Keratinocyte (primary cell): Measurements from ENCODE around the gene MAGI2.

Experiments used
- EZH2 ChIP-seq: IDR thresholded peaks from one replicate; pipeline ENCODE4 v1.6.1; 2012; ENCODE audit warnings: inconsistent platforms, mild to moderate bottlenecking, low read length, moderate library complexity
- TF ChIP-seq, protein P1 (sequence below), 3 experiments: IDR thresholded peaks in 1 of 3; conservative IDR thresholded peaks in 1 of 3; optimal IDR thresholded peaks in 1 of 3; 2 replicates in 2 of 3; 3 replicates in 1 of 3; pipeline versions ENCODE3 to v1.5.1; 2011; ENCODE audit warnings: low read length in 3 of 3, mild to moderate bottlenecking in 3 of 3, moderate library complexity in 2 of 3, control low read depth in 1 of 3, inconsistent platforms in 1 of 3; ENCODE audit not compliant: insufficient read depth in 2 of 3; ENCODE audit errors: extremely low read depth in 1 of 3

DNA sequence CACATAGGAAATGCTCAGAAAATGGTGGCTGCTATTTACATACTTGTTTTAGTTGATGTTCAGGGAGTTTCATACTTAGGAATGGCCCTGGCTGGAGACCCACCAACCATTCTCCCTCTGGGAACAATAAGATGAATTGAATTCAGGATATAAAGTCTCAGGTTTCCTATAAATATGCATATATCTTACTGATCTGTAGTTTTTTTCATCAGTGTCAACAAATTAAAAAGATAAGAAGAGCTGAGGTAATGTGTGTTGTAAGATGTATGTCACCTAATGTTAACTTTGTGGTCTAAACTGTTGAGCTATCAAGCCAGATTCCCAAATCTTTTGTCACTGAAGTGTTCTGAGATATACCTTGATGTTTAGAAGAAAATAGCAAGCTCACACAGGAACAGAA, 457.5 kb downstream of the MAGI2 start:
- TF ChIP-seq, protein P1, sequence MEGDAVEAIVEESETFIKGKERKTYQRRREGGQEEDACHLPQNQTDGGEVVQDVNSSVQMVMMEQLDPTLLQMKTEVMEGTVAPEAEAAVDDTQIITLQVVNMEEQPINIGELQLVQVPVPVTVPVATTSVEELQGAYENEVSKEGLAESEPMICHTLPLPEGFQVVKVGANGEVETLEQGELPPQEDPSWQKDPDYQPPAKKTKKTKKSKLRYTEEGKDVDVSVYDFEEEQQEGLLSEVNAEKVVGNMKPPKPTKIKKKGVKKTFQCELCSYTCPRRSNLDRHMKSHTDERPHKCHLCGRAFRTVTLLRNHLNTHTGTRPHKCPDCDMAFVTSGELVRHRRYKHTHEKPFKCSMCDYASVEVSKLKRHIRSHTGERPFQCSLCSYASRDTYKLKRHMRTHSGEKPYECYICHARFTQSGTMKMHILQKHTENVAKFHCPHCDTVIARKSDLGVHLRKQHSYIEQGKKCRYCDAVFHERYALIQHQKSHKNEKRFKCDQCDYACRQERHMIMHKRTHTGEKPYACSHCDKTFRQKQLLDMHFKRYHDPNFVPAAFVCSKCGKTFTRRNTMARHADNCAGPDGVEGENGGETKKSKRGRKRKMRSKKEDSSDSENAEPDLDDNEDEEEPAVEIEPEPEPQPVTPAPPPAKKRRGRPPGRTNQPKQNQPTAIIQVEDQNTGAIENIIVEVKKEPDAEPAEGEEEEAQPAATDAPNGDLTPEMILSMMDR (optimal IDR thresholded peaks at IDR 0.05 in 1 of 3, IDR thresholded peaks at IDR 0.05 in 1 of 3, conservative IDR thresholded peaks at IDR 0.05 in 1 of 3; ENCODE audit: extremely low read depth in 1 of 3, insufficient read depth in 2 of 3, low read length in 3 of 3) = no peak
- no peak for TF ChIP-seq EZH2
